ENCODE results near the gene S100A6.

DNA sequence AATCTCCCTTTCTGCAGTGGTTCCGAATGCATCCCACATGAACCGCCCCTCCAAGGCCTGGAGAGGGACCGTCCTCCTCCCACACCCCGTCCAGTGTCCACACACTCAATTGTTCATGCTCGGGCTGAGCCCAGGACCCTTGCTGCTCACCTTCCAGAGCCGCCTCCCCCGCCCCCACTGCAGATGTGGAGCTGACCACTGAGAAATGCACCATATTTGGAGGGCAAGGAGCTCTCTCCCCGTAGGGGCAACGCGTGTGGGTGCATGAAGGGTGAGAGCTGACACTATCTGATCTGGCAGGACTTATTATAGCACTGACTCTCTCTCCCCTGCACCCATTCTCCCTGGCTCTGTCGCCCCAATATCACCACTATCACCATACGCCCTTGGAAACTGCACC, 17.3 kb upstream of the S100A6 start:
- TF ChIP-seq CTCF (IDR thresholded peaks at IDR 0.05; ENCODE audit: poor library complexity, severe bottlenecking) (no peak), EZH2 (IDR thresholded peaks at IDR 0.05; ENCODE audit: borderline replicate concordance, insufficient read depth, low read length, poor library complexity, severe bottlenecking) (no peak), RAD21 (conservative IDR thresholded peaks at IDR 0.05) (no peak), REST (IDR thresholded peaks at IDR 0.05; ENCODE audit: borderline replicate concordance) (no peak), EP300 (conservative IDR thresholded peaks at IDR 0.05; ENCODE audit: poor library complexity, severe bottlenecking) (no peak), POLR2AphosphoS5 (IDR thresholded peaks at IDR 0.05) (no peak), TAF1 (IDR thresholded peaks at IDR 0.05; ENCODE audit: low read depth) (no peak), SMC3 (conservative IDR thresholded peaks at IDR 0.05; ENCODE audit: poor library complexity) (no peak)

Data from neural cell (in vitro differentiated cells).